ENCODE data around the gene LPCAT4.

- TF ChIP-seq POLR2A (IDR thresholded peaks at IDR 0.05), result no peak
- TF ChIP-seq, protein P1, sequence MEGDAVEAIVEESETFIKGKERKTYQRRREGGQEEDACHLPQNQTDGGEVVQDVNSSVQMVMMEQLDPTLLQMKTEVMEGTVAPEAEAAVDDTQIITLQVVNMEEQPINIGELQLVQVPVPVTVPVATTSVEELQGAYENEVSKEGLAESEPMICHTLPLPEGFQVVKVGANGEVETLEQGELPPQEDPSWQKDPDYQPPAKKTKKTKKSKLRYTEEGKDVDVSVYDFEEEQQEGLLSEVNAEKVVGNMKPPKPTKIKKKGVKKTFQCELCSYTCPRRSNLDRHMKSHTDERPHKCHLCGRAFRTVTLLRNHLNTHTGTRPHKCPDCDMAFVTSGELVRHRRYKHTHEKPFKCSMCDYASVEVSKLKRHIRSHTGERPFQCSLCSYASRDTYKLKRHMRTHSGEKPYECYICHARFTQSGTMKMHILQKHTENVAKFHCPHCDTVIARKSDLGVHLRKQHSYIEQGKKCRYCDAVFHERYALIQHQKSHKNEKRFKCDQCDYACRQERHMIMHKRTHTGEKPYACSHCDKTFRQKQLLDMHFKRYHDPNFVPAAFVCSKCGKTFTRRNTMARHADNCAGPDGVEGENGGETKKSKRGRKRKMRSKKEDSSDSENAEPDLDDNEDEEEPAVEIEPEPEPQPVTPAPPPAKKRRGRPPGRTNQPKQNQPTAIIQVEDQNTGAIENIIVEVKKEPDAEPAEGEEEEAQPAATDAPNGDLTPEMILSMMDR (IDR thresholded peaks at IDR 0.05), result no peak
Measured at GRCh38 chr15:34327906-34328305, 39.1 kb downstream of the LPCAT4 start.
